KG1 (cell line): Measurements from ENCODE around the gene RPTOR.

Experiments used
- DNase-seq: peaks from one replicate; lab custom pipeline; 2025; lab: John Stamatoyannopoulos, UW

Gene RPTOR

DNA sequence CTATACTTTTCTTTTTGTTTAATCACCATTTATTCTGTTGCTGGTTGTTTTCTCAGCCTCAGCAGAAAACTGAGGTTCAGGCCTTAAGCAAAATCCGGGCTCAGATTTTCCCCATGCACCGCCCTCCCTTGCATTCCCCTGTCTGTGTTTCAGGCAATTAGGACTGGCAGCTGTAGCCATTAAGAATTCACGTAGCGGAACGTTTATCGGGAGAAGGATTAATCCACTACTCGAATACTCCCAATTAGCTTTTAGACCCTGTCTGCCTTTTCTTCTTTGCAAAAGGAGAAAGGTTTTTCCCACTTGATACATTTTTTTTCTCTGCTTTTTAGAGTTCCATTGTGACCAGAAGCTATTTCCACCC is 173.1 kb downstream of the RPTOR start:
- DNase-seq: no peak

DNA sequence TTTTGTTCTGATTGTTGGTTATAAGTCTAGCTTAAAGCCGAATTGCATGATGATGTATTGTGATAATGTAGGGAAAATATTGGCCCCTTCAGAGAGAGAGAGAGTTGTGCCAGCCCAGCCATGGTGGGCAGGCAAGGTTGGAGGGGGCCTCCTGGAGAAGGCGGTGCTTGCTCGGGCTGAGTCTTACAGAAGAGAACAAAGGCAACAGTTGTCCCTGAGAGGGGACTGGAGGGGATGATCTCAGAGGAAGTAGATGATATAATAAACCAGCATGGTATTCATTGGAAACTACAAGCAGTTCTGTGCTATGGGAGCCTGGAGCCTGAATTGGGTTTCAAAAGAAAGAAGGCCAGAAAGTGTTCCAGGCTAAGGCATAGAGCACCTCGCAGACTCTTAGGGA is 173.8 kb downstream of the RPTOR start:
- DNase-seq: no peak

DNA sequence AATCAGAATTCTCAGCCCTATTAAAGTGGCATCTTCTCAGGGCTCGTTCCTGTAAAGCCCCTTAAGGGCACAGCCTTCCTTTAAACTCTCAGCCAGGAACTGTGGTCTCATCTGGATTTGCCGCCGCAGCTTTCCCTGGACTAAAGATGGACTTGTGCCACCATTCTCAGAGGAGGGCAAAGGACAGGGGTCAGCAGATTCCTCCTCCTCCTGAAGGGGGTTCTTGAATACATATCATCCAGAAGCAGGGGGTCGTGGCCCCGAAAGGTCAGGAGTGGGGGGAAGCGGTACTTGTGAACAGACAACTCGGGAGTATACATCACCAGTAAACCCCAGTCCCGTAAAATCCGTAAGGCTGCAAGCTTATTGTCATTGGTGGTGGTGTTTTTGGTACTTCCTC is 174.8 kb downstream of the RPTOR start:
- DNase-seq: no peak

DNA sequence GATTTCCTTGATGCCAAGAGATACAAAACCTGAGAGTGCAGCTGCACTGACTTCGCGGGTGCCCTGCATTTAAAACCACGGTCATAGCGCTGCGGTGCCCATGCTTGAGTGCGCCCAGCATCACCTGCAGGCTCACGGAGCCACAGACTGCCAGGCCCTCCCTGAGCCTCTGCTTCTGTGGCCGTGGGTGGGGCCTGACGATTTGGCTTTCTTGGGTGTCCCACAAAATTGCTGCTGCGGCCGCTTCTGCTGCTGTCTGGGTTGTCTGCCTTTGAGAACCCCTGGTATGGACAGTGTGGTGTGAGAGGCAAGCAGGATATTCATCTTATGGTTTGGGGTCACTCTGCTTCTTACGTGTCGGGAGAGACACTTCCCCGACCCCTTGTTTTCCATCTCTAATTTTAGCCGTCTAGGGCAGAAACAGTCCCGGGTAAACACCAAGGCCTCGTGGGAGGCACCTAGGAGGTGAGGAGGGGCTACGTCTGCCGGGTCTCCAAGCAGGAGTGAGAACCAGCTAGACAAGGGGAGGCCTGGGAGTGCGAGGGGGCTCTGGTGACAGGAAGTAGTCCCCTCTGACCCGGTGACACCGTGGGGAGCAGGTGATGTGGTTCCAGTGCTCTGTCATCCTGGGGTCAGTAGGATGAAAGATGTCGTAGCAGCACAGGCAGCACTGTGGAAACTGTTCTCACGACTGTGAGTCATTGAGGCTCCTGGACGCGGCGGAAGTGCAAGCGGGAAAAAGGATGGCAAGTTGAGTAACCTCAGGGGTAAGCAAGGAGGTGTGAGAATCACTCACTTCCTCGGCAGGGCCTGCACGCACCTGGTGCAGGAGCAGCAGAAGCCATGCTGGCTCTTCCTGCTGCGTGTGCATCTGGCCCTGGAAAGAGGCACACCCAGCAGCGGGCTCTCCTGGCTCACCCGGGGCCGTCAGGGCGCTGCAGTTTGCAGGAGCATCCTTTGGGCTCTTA is 176.3 kb downstream of the RPTOR start:
- DNase-seq: no peak

DNA sequence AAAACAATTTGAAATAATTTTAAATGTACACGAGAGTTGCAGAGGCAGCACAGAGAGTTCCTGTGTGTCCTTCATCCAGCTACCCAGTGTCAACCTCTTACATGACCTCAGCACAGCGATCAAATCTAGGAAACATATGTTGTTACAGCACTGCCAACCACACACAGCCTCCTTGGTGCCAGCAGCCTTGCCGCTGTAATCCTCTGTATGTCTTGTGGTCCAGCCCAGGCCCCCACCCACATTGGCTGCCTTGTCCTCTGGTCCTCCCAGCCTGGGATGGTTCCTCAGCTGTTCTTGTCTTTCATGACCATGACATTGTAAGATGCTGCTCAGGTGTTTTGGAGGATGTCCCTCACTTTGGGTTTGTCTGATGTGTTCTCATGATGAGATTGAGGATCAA is 178.0 kb downstream of the RPTOR start:
- DNase-seq: no peak

DNA sequence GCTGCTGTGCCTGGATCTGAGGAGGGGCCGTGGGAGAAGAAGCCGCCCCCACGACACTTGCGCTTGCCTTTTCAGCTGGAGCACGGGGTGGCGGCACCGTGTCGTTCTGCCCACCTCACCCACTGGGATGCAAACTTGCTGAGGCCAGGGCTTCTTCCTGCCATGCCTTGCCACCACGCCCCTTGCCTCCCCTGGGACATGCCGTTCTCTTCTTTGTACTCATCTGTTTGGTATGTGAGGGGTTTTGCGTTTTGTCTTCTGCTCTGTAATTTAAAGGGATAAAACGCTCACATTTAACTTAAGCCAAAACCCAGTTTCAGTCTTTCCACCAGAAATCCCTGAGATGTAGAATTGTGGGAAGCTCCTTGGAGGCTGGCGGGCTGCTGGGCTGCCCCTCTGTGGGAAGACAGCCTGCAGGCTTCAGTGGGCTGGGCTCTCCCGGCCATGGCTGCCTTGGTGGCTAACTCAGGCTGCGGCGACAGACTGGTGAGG is 180.2 kb downstream of the RPTOR start:
- no peak for DNase-seq

DNA sequence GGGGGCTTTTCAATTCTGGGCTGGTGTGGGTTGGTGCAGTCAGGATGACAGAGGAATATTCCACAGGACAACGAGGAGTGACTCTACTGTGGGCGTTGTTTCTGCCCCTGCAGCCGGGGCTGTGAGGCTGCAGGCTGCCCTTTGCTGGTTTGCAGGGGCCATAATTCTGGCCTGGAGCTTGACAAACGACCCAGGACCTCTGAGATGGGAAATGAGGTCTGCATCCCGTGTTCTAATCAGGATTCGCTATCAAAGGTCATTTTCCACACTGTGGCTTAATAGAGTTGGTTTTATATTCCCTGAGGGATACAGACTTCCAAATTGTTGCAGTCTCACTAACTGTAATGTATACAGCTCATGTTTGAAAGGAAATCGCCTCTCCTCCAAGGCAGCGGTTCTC is 180.9 kb downstream of the RPTOR start:
- DNase-seq: no peak

DNA sequence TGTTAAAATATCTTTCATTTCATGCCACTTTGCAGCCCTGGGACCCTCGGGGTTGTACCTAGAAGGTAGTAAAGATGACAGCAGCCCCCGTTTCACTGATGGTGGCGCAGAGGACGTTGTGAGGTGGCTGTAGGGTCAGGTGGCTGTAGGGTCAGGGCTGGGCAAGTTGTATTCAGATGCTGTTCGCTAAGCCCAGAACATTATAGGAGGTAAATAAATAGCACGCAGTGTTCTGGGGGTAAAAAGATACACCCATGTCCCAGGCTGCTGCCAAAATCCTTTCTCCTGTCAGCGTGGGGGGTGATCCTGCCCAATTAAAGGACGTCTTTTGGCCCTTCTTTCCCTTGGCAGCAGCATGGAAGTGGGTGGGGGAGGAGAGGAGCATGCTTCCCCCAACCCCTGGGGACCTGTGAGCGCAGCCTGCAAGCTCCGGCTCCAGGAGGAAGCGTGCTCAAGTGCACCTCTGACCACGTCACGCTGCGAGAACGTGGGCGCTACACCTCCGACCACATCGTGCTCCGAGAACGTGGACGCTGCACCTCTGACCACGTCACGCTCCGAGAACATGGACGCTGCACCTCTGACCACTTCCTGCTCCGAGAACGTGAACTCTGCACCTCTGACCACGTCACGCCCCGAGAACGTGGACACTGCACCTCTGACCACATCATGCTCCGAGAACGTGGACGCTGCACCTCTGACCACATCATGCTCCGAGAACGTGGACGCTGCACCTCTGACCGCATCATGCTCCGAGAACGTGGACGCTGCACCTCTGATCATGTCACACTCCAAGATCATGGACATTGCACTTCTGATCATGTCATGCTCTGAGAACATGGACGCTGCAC is 182.1 kb downstream of the RPTOR start:
- no peak for DNase-seq

DNA sequence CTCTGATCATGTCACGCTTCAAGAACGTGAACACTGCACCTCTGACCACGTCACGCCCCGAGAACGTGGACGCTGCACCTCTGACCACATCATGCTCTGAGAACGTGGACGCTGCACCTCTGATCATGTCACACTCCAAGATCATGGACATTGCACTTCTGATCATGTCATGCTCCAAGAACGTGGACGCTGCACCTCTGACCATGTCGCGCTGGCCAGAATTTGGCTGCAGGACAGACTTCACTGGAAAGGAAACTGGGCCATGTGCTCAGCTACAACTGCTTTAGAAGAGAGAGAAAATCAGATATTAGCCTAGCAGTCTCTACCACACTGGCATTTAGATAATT is 182.7 kb downstream of the RPTOR start:
- DNase-seq: no peak

DNA sequence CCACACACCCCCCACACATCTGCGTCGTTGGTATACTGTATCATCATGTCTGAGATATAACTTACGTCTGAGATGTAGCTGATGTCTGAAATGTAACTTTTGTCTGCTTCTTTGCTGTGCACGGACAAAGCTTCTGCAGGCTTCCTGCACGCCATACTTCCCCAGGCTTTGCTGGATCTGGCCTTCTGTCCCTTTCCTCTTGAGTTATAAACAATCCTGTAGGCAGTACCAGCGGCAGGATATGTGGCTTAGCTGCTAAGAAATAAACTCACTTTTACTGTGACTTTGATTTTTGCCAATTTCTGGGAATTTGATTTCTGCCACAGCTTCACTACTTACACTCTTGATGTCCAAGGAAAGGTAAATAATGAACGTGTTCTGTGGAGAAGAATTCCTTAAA is 184.4 kb downstream of the RPTOR start:
- DNase-seq: no peak

DNA sequence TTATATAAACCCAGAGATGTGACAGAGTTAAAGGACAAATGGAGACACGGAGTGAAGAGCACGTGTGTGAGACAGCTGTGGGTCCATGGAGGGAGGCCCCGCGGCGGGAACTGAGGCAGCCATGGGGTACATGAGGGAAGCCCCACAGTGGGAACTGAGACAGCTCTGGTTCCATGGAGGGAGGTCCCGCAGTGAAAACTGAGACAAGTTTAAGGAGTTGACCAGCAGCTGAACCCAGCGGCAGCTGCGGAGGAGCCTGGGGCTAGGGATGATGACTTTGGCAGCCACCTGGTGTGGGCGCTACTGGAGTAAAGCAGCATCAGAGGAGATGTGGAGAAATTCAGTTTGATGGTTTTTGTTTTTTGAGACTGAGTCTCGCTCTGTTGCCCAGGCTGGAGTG is 185.1 kb downstream of the RPTOR start:
- DNase-seq: no peak

DNA sequence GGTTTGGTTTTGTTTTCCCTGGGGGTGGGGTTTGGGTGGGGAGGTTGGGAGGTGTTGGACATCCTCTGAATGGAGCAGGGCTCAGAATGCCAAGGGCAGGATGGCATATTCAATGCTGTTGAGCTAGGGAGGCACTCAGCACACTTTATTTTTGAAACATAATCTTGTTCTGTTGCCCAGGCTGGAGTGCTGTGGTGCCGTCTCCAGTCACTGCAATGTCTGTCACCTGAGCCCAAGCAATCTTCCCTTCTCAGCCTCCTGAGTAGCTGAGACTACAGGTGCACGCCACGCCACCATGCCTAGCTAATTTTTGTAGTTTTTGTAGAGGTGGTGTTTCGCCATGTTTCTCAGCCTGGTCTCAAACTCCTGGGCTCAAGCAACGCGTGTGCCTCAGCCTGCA is 186.1 kb downstream of the RPTOR start:
- DNase-seq: no peak

DNA sequence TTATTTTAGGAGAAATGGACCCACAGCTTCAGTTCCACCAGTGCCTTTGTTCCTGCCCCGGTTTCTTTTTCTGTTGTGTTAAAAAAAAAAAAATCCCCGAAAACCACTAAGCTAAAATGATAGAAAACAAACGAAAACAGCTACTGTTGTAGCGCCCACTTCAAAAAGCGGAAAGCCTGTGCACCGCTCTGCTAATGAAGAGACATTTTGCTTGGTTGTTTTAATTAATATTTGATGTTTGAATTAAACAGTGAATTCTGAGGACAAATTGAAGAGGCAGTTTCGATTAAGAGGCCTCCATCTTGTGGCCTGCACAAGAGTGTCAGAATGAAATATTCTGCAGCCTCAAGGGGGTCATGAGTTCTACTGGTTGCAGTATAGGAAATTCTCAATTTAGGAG is 186.7 kb downstream of the RPTOR start:
- DNase-seq: no peak

DNA sequence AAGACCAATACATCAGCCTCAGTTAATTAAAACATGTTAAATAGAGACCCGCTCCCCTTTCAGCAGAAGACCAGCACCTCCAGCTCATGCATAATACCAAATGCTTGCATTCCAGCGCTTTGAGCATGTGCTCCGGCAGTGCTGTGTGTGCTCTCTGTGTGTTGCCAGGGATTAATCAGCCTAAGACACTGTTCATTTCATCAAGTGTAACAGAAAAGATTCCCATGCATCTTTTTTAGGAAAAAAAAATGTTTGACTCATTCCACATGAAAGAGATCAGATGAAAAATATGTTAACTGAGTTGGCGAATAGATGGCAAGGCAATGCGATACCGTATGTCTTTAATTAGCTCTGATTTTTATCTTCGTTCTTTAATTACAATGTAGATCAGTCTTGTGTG is 187.6 kb downstream of the RPTOR start:
- no peak for DNase-seq

DNA sequence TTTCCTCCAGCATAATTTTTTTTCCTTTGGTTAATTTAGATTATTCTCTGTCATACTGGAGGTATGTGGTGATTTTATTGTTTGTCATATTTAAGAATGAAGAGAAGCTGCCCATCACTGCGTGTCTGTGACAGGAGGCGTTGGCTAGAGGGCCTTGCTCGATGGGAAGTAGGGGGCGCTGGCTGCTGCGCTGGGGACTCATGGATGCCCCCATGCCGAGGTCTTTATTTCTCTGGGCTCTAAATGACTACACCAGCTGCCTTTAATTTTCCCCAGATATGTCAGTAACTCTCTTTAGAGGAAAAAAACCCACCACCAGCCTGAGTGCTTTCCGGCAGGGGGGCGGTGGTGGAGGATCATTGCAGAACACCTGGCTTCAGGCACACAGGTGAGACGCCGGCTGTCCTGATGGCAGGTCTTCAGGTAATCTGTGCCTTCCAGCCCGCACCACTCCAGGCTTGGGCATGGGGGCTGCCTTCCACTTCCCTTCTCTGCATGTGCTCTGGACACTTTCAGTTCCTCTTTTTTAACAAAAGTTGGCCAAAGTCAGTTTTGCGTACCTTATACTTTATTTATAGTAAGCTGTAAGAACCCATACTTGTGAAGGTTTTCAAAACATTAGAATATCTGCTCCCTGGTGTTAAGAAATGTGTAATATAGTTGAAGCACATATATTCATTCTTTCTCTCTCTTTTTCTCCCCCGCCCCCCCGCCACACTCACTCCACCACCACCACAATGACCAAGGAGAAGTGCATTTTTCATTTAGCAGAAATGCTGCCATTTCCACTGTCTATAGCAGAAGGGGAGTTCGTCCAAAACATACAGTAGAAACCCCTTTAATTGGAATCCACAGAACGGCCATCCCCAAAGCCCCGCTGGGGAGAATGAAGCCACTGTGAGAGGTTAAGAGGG is 192.7 kb downstream of the RPTOR start:
- DNase-seq: peak; percentile 66

DNA sequence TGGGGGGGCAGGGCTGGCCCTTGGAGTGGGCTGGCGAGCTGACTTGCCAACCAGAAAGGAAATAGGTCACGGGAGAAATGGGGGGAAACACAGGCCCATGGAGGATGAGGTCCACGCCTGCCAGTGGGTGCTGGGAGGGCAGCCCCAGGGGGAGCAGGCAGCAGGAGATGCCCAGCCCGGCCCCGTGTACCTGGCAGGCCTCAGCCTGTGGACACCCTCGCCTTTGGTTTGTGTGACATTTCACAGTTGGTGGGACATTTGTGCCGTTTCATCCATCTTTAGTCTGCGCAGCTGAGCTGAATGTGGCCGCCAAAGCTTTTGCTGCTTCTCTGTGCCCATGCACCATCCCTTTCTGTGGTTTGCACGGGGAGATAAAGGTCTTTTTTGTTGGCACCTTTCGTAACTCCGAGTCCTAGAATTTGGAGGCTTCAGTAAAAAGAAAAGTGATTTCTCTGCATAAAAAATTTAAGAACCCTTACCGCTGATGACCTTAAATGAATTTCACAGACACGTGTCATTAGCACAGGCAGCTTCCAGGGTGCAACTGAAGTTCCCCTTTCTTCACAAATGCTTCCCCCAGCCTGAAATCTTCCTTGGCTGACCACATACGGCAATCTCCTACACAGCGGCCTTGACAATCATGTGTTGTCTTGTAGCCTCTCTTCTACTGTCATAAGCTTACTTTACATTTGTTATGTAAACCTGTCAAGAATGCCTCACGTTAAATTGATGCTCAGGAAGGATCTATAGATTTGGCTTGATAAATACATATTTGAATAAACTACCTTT is 193.6 kb downstream of the RPTOR start:
- DNase-seq: peak; percentile 33

DNA sequence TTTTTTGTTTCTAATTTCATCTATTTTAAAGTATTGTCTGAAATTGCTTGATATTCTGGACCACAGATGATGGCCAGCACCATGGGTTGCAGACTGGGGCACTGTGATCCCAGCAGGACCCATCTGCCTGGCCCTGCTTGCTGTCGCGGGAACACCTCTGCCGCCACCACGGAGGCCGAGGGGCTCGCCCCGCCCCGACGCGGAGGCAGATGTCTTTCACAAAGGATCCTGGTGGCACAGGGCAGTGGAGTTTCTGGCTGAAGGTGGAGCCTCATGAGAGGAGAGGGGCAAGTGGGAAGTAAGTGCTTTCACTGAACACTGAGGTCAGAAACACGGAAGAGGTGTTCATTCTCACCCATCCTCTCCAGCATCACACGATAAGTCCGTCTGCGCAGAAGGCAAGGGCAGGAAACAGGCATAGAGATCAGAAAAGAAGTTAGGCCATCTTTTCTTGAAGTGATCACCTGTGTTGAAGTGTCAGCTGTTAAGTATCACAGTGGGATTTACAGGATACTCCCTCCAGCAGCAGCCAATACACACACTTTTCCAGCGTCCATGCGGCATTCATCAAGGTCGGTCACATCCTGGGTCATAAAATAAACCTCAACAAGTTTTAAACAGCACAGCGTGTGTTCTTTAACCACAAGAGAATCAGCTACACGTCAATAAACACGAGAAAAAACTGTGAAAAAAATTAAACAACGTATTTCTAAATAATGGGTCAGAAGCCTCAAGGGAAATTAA is 194.5 kb downstream of the RPTOR start:
- no peak for DNase-seq

DNA sequence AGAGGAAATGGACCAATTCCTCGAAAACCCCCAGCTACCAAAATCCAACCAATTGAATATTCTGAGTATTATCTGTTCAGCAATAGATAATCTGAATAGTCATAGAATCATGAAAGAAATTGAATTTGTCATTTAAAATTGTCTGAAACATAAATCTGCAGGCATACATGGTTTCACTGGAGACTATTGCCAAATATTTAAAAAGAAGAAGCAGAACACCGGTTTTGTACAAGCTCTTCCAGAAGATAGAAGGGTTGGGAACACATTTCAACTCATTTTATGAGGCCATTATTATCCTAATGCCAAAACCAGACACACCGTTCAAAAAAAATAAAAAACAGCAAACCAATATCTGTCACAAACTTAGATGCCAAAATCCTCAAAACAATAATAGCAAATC is 195.5 kb downstream of the RPTOR start:
- no peak for DNase-seq

DNA sequence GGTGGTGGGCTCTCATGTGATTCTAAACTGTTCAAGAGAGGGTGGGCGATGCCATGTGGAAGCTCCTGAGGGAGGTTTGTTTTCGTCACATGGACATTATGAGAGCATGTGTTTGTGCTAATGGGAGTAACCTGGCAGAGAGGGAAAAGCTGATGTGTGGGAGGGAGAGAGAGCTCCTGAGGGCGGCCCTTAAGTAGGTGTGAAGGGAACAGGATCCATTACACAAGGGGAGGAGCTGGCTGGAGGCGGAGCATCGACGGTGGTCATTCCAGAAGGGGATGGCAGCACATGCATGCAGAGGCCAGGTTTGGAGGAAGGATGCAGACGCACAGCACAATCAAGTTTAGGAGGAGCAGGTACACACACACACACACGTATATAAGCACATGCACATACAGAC is 197.5 kb downstream of the RPTOR start:
- no peak for DNase-seq

DNA sequence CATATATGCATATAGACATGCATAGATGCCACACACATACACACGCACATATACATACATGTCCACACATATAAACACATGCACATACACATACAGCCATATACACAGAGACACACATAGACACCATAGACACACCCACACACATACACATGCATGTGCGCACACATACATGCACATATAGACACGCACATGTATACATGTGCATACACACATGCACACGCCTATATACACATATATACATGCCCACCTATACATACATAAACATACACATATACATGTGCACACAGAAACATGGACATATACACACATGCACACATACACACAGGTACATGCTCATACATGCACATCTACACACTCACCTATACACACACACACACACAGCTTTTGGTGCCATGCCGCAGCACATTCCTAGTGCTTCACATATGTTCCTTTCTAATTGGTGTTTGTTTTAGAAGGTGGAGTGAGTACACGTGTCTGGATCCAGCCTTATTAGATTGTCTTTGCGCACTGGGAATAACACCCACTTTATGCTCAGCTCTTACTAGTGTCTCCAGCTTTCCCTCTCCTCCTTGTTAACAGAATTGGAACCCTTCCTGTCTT is 198.0 kb downstream of the RPTOR start:
- no peak for DNase-seq
